A549 treated with Hydrocortisone at 1 μM for 4 hours (cell line): ENCODE measurements around the gene SEPTIN12. TPM values are rescaled to one million over a fixed set of nuclear protein-coding genes. Genes with fewer than 3 reads are reported as not detected.

Experiments used
- total RNA-seq: library from RNA; stranded (reverse); fragments of 200-300 nt; extraction: Qiagen RNA extraction; gene quantifications from 5 replicates; pipeline ENCODE4 v1.2.3, GENCODE V29; 2022

Gene SEPTIN12, protein sequence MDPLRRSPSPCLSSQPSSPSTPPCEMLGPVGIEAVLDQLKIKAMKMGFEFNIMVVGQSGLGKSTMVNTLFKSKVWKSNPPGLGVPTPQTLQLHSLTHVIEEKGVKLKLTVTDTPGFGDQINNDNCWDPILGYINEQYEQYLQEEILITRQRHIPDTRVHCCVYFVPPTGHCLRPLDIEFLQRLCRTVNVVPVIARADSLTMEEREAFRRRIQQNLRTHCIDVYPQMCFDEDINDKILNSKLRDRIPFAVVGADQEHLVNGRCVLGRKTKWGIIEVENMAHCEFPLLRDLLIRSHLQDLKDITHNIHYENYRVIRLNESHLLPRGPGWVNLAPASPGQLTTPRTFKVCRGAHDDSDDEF
- not detected in 5 replicates for total RNA-seq

DNA sequence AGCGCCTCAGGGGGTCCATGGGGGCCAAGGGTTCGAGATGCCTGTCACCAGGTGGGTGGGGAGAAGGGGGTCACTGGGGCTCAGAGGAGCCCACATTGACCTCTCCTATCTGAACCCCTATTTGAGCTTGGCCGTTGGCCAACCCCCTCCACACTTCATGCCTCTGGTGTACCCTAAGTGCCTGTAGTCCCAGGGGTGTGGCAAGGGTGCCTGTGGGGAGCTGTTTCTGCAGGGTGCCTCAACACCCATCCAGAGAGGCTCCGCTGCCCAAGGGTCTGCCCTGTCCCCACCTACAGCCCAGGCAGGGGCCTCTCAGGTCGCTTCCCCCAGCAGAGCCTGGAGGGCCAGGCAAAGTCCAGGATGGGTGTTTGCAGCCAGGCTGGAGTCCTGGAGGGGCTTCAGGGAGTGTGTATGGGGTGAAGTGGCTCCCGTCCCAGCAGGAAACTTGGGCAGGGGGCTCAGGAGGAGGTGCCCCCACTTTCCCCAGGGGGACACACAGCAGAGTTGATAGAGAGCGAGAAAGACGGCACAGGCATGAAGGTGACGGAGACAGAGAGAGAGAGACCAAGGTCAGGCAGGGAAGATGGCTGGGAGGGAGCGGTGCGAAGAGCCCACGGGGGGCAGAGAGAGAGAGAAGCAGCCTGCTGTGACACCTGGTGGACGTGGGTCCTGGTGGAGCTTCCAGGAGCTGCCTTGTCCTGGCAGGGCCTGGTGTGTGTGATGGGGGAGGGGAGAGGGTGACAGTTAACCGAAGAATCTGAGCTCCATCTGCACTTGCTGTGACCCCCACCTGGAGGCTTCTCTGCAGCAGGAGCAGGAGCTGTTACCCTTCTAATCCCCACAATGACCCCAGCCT is at the start of gene SEPTIN12:
SEPTIN12 (minus strand) TSS at position 719 of the 856 bp plus-strand sequence; CDS start at position 19, 700 bp downstream.

DNA sequence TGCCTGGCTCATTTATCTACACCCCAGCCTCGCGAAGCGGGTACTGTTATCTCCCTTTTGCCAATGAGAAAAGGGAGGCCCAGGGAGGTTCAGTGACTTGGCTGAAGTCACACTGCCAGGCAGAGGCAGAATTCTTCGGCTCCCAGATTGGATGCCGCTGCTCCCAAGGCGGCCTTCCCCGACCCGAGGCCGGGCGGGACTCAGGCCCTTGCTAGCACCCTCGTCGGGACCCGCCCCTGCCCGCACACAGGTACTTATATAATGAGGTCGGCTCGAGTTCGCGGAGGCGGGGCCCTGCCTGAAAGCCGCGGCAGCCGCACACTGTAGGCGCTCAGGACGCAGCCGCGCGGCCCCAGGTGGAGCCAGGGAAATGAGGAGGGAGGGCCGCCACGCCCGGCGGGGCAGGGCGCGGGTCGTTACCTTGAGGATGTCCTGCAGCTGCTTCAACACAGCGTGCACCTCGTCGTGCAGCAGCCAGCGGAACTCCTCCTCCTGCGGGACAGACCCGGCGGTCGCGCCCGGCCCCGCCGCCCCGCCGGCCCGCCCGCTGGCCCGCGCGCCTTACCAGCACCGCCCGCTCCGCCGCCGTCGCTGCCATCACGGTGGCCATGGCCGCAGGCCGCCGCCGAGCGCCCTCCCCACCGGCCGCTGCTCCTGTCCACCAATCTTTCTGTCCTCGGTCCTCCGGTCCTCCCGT is 14.0 kb upstream of the SEPTIN12 start, which contains the start of gene ROGDI:
ROGDI (minus strand) TSS at position 672 of the 697 bp plus-strand sequence; CDS start at position 610, 62 bp downstream.

DNA sequence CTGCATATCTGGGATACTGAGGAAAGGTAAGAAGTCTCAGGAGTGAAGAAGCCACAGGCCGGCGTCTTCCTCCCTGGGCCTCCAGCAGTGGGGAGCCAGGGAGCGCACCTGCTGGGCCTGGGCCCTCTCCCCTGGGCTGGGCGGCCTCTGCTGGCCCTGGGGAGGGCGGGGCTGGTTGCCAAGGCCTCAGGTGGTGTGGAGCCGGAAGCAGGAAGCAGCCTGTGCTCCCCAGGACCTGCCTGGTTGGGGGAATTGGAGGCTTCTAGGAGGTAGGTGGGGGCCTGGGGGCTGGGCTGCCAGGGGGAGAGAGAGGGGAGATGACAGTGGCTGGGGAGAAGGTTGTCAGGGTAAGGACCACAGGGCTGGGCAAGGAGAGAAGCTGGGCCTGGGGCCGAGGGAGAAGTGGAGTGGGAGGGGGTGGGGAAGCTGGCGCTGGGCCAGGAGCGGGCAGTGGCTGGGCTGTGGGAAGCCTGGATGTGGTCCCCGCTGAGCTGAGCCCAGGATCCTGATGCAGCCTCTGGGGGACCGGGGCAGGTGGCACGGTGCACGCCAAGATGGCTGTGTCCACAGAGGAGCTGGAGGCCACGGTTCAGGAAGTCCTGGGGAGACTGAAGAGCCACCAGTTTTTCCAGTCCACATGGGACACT is 7.2 kb upstream of the SEPTIN12 start, which contains the start of gene SMIM22:
SMIM22 (plus strand) TSS at position 189 of the 647 bp plus-strand sequence; CDS start at position 555, 366 bp downstream.

DNA sequence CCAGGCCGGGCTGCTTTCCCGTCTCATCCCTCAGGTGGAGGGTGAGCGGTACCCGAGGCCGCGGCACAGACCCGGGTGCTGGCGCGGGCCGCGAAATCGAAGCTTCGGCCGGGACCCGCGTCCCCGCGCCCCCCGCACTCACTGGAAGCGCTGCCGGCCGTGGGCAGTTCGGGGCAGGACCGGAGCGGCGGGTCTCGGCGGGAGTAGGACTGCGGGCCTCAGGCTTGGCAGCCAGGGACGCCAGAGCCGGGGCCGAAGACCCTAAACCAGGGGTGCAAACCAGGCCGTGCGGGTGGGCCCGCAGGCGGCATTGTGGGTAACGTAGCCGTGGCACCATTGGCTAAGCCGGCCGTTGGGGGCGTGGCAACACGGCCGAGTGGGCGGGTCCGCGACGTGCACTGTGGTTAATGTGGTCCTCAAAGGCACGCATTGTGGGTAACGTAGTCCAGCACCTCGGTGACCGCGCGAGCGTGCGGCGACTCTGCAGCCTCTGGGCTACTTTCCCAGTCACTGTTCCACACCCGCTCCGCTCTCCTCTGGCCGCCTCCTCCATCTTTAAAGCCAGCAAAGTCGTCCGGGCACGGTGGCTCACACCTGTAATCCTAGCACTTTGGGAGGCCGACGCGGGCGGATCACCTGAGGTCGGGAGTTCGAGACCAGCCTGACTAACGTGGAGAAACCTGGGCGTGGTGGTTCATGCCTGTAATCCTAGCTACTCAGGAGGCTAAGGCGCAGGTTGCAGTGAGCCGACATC is 21.1 kb downstream of the SEPTIN12 start, which contains the start of gene ZNF500:
ZNF500 (minus strand) TSS at position 288 of the 754 bp plus-strand sequence. CDS start 1,184 bp downstream, outside the sequence.

DNA sequence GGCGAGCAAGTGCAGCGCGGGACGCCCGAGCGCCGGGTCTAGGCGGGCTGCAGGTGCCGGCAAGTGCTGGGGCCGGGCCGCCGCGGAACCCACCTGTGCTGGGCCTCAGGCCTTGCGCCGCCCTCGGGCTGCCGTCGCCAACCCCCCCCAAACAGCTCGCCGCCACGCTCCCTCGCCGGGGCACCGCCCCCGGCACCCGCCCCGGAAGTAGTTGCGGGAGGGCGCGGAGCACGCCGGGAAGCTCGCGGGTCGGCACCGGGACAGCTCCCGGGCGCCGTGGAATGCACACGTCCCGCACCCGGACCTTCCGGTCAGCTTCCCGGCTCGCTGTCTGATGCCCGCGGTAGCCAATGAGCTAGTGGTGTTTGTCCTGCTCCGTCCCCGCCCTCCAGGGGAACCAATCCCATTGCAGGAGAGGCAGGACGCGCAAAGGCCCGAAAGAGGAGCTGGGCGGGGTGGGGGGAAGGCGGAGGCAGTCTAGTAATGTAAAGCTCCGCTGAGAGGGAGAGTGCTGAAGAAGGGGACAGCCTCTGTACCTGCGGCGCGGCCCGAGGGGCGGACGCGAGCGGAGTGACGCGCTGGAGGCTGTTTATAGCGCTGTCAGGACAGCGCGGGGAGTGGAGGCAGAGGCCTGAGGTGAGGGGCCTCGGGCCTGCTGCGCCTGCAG is 53.9 kb downstream of the SEPTIN12 start, which contains the start of the genes ANKS3 and DNAAF8:
ANKS3 (minus strand) TSS at position 209 of the 667 bp plus-strand sequence. CDS start 4,122 bp downstream, outside the sequence.
DNAAF8 (plus strand) TSS at position 475 of the 667 bp plus-strand sequence. CDS start 1,978 bp downstream, outside the sequence.

Other genes starting within 250 kb of the SEPTIN12 start
- gene CDIP1, start 249.6 kb downstream of the SEPTIN12 start, total RNA-seq, result 12.7 to 14.8 TPM (median 14.1 TPM) in 5 replicates
- 0.05 to 0.08 TPM (median 0.06 TPM) in 4 of 5 replicates, not detected in the other for gene C16orf96, start 232.0 kb downstream of the SEPTIN12 start, total RNA-seq
- 36.7 to 60.9 TPM (median 55.0 TPM) in 5 replicates for gene UBALD1, start 173.5 kb downstream of the SEPTIN12 start, total RNA-seq
- 40.2 to 44.2 TPM (median 42.4 TPM) in 5 replicates for gene MGRN1, start 163.5 kb downstream of the SEPTIN12 start, total RNA-seq
- gene NUDT16L1, start 94.8 kb downstream of the SEPTIN12 start, total RNA-seq, result 16.6 to 27.4 TPM (median 24.5 TPM) in 5 replicates
- 23.9 to 26.1 TPM (median 25.7 TPM) in 5 replicates for gene ANKS3, start 54.1 kb downstream of the SEPTIN12 start, total RNA-seq
- gene DNAAF8, start 53.8 kb downstream of the SEPTIN12 start, total RNA-seq, result 0.95 to 2.2 TPM (median 1.2 TPM) in 5 replicates
- gene ZNF500, start 21.2 kb downstream of the SEPTIN12 start, total RNA-seq, result 6.8 to 9.2 TPM (median 9.1 TPM) in 5 replicates
- not detected in 5 replicates for gene SMIM22, start 7.0 kb upstream of the SEPTIN12 start, total RNA-seq
- gene ROGDI, start 14.3 kb upstream of the SEPTIN12 start, total RNA-seq, result 11.2 to 14.4 TPM (median 13.6 TPM) in 5 replicates
- 36.2 to 54.2 TPM (median 39.0 TPM) in 5 replicates for gene GLYR1, start 58.9 kb upstream of the SEPTIN12 start, total RNA-seq
- gene UBN1, start 59.1 kb upstream of the SEPTIN12 start, total RNA-seq, result 24.8 to 29.0 TPM (median 26.5 TPM) in 5 replicates
- 4.0 to 5.6 TPM (median 4.9 TPM) in 5 replicates for gene PPL, start 148.8 kb upstream of the SEPTIN12 start, total RNA-seq
- 0.01 to 0.03 TPM (median 0.02 TPM) in 4 of 5 replicates, not detected in the other for gene SEC14L5, start 170.0 kb upstream of the SEPTIN12 start, total RNA-seq
- gene NAGPA, start 245.6 kb upstream of the SEPTIN12 start, total RNA-seq, result 13.4 to 18.1 TPM (median 17.5 TPM) in 5 replicates